SK-N-SH (cell line): Measurements from ENCODE around the gene CTBP1. TPM values are rescaled to one million over a fixed set of nuclear protein-coding genes. Genes with fewer than 3 reads are reported as not detected.

ENCODE experiments used
- CTCF ChIA-PET: fragments of 300-600, 350-600 bp; formaldehyde crosslinking; extraction: SDS; loops from one replicate; lab custom pipeline; 2021; lab: Yijun Ruan, JAX
- POLR2A ChIA-PET: fragments of 350-600 bp; sonication (Branson Sonifier 250); formaldehyde crosslinking; extraction: SDS; loops from one replicate; lab custom pipeline; 2020; ENCODE audit warnings: antibody characterized with exemption, inconsistent platforms; lab: Yijun Ruan, JAX
- DNase-seq: peaks from one replicate; pipeline ENCODE4 v3.0.0; 2012
- H2AFZ ChIP-seq: fragments of 200-600 bp; sonication (generic); 2 replicates; pipeline ENCODE4 v1.8.1; 2016; ENCODE audit warnings: antibody characterized with exemption, mild to moderate bottlenecking, low read depth
- H3F3A ChIP-seq: fragments of 200-600 bp; sonication (generic); replicated peaks from 2 replicates; pipeline ENCODE3; 2016; ENCODE audit warnings: antibody characterized with exemption, mild to moderate bottlenecking; ENCODE audit not compliant: insufficient read depth
- H3K27ac ChIP-seq, 2 experiments: fragments of 200-500 bp in 1 of 2; fragments of 200-600 bp in 1 of 2; sonication (Bioruptor generic) in 1 of 2; sonication (generic), shearing (Covaris generic) in 1 of 2; 2 replicates each; pipeline versions ENCODE4 v1.5.1 to v1.6.1; 2014 to 2016; ENCODE audit warnings: low read depth in 2 of 2, inconsistent platforms in 1 of 2, low read length in 1 of 2, mild to moderate bottlenecking in 1 of 2, mixed read lengths in 1 of 2
- H3K27me3 ChIP-seq: fragments of 200-600 bp; sonication (generic), shearing (Covaris generic); 2 replicates; pipeline ENCODE4 v1.6.1; 2016; ENCODE audit warnings: mixed run types; ENCODE audit not compliant: insufficient read depth
- H3K36me3 ChIP-seq, 2 experiments: fragments of 200-500 bp in 1 of 2; fragments of 200-600 bp in 1 of 2; sonication (Bioruptor generic) in 1 of 2; sonication (generic) in 1 of 2; replicated peaks in 1 of 2; 2 replicates each; pipeline versions ENCODE3 to v1.5.1; 2014 to 2016; ENCODE audit warnings: low read length in 1 of 2, mild to moderate bottlenecking in 1 of 2; ENCODE audit not compliant: insufficient read depth in 2 of 2, control insufficient read depth in 1 of 2
- H3K4me1 ChIP-seq, 2 experiments: fragments of 200-500 bp in 1 of 2; fragments of 200-600 bp in 1 of 2; sonication (Bioruptor generic) in 1 of 2; sonication (generic), shearing (Covaris generic) in 1 of 2; 2 replicates each; pipeline versions ENCODE4 v1.5.1 to v1.6.1; 2014 to 2016; ENCODE audit warnings: low read depth in 1 of 2, low read length in 1 of 2, mixed run types in 1 of 2; ENCODE audit not compliant: insufficient read depth in 2 of 2, control insufficient read depth in 1 of 2
- H3K4me2 ChIP-seq: fragments of 200-600 bp; sonication (generic), shearing (Covaris generic); 2 replicates; pipeline ENCODE4 v1.6.1; 2017; ENCODE audit warnings: mixed run types
- H3K4me3 ChIP-seq, 2 experiments: fragments of 200-500 bp in 1 of 2; fragments of 200-600 bp in 1 of 2; sonication (Bioruptor generic) in 1 of 2; sonication (generic), shearing (Covaris generic) in 1 of 2; 2 replicates each; pipeline versions ENCODE4 v1.5.1 to v1.8.1; 2014 to 2016; ENCODE audit warnings: low read depth in 2 of 2, inconsistent platforms in 1 of 2, low read length in 1 of 2, mild to moderate bottlenecking in 1 of 2, mixed read lengths in 1 of 2, moderate library complexity in 1 of 2
- H3K79me2 ChIP-seq: fragments of 200-600 bp; sonication (generic); 2 replicates; pipeline ENCODE4 v1.8.1; 2017; ENCODE audit warnings: mild to moderate bottlenecking; ENCODE audit not compliant: insufficient read depth
- H3K9ac ChIP-seq: fragments of 200-600 bp; sonication (generic); 2 replicates; pipeline ENCODE4 v1.6.1; 2017; ENCODE audit warnings: mixed run types
- H3K9me2 ChIP-seq: fragments of 200-600 bp; sonication (generic); 2 replicates; pipeline ENCODE4 v1.6.1; 2017; ENCODE audit warnings: mixed run types
- H3K9me3 ChIP-seq: fragments of 200-600 bp; sonication (generic); 2 replicates; pipeline ENCODE4 v1.6.1; 2017; ENCODE audit warnings: mixed run types, mild to moderate bottlenecking, moderate library complexity
- H4K20me1 ChIP-seq: fragments of 200-600 bp; sonication (generic); 2 replicates; pipeline ENCODE4 v1.6.1; 2017; ENCODE audit warnings: mild to moderate bottlenecking, mixed run types; ENCODE audit not compliant: insufficient read depth
- EP300 ChIP-seq, 2 experiments: IDR thresholded peaks; 2 replicates each; pipeline versions ENCODE4 v1.4.0 to v1.6.1; 2012; ENCODE audit warnings: borderline replicate concordance in 1 of 2, low read depth in 1 of 2, low read length in 1 of 2
- FOXJ3 ChIP-seq: sonication (generic); formaldehyde crosslinking; IDR thresholded peaks from 2 replicates; pipeline ENCODE4 v1.5.1; 2020; ENCODE audit warnings: mild to moderate bottlenecking, missing genetic modification reagents
- GABPA ChIP-seq: IDR thresholded peaks from 2 replicates; pipeline ENCODE4 v1.4.0; 2012; ENCODE audit warnings: low read depth, mild to moderate bottlenecking
- IRF3 ChIP-seq: fragments of 150-350 bp; IDR thresholded peaks from 2 replicates; pipeline ENCODE4 v1.6.1; 2016; ENCODE audit warnings: mild to moderate bottlenecking, low read depth, low read length
- JUND ChIP-seq: IDR thresholded peaks from 2 replicates; pipeline ENCODE4 v1.4.0; 2012
- MAX ChIP-seq: IDR thresholded peaks from 2 replicates; pipeline ENCODE4 v1.4.0; 2012; ENCODE audit warnings: low read depth
- MEF2A ChIP-seq: IDR thresholded peaks from 2 replicates; pipeline ENCODE4 v1.4.0; 2012; ENCODE audit warnings: low read depth, borderline replicate concordance
- NRF1 ChIP-seq: IDR thresholded peaks from 2 replicates; pipeline ENCODE4 v1.6.1; 2012; ENCODE audit warnings: low read depth, mild to moderate bottlenecking, low read length
- PBX3 ChIP-seq: IDR thresholded peaks from 2 replicates; pipeline ENCODE4; 2012
- RAD21 ChIP-seq: IDR thresholded peaks from 2 replicates; pipeline ENCODE4 v1.6.1; 2012; ENCODE audit warnings: mild to moderate bottlenecking, low read length
- RCOR1 ChIP-seq: fragments of 150-350 bp; IDR thresholded peaks from 2 replicates; pipeline ENCODE4 v1.6.1; 2017; ENCODE audit warnings: antibody characterized with exemption, low read length
- REST ChIP-seq: IDR thresholded peaks from 2 replicates; pipeline ENCODE4 v1.6.1; 2012; ENCODE audit warnings: mild to moderate bottlenecking, low read depth, low read length, moderate library complexity
- RXRA ChIP-seq: IDR thresholded peaks from 2 replicates; pipeline ENCODE4 v1.4.0; 2012; ENCODE audit warnings: low read depth, mild to moderate bottlenecking, borderline replicate concordance
- SMC3 ChIP-seq: IDR thresholded peaks from 2 replicates; pipeline ENCODE4 v1.6.1; 2012; ENCODE audit warnings: low read depth, low read length, improper control_type of control experiment
- TAF1 ChIP-seq: IDR thresholded peaks from 2 replicates; pipeline ENCODE4 v1.6.1; 2012; ENCODE audit warnings: low read depth, mild to moderate bottlenecking, low read length, moderate library complexity, borderline replicate concordance
- USF1 ChIP-seq: IDR thresholded peaks from 2 replicates; pipeline ENCODE4 v1.4.0; 2012; ENCODE audit warnings: low read depth, borderline replicate concordance
- USF2 ChIP-seq: fragments of 150-350 bp; IDR thresholded peaks from 2 replicates; pipeline ENCODE4 v1.6.1; 2017; ENCODE audit warnings: antibody characterized with exemption, low read length, low read depth, borderline replicate concordance
- WGBS: methylation state at CpG from one replicate; pipeline ENCODE4 v1.1.6; 2017; ENCODE audit warnings: low lambda C conversion rate; 5-methylcytosine and 5-hydroxymethylcytosine counted together
- polyA plus RNA-seq, 3 experiments: library from polyadenylated mRNA; depleted of rRNA; stranded (reverse); fragments of >200 nt; gene quantifications; 2 replicates each; pipeline ENCODE4 v1.2.3, GENCODE V29; 2012

The CTBP1 gene
- polyA plus RNA-seq, 1 of the 3 experiments (the other 2 are of a cell fraction) = 183 TPM

- TF ChIP-seq REST (no peak), NRF1 (no peak), USF1 (no peak)
Measured at GRCh38 chr4:1208266-1208961, 40.5 kb downstream of the CTBP1 start (continued).

GRCh38 chr4:1207603-1208265 is 41.2 kb downstream of the CTBP1 start:
- H3K79me2 ChIP-seq = no peaks in the 10 kb centered on the region
- H3K9me3 ChIP-seq = no peaks in the 10 kb centered on the region
- H3K4me1 ChIP-seq = peaks cover 0 to 54% of the 10 kb centered on the region in 2 experiments; a peak in 1 of 4 replicates
- H3K27me3 ChIP-seq = no peaks in the 10 kb centered on the region
- H3K27ac ChIP-seq = peak overlapping the region in 1 of 2 experiments; percentile 60; a peak in 1 of 4 replicates
- ChIA-PET POLR2A (no interaction called here), CTCF (interaction anchor here (1.0 kb wide), 1 partner anchor 41 kb away, joined by 3 read pairs; no protein-coding TSS in a partner anchor)
- no peaks in the 10 kb centered on the region for H3F3A ChIP-seq
- H3K9ac ChIP-seq = no peak overlapping the region
- TF ChIP-seq IRF3 (no peak), MEF2A (no peak), SMC3 (no peak), JUND (no peak)
- H3K4me3 ChIP-seq = no peak overlapping the region
- peak; percentile 63 for DNase-seq
- H3K9me2 ChIP-seq = no peaks in the 10 kb centered on the region
- no peak overlapping the region for H2AFZ ChIP-seq
- no peaks in the 10 kb centered on the region for H4K20me1 ChIP-seq
- no peak overlapping the region for H3K4me2 ChIP-seq
- H3K36me3 ChIP-seq = peaks cover 0 to 20% of the 10 kb centered on the region in 2 experiments
- 89% methylated on average over 22 of the region's 31 CpGs for WGBS

DNA sequence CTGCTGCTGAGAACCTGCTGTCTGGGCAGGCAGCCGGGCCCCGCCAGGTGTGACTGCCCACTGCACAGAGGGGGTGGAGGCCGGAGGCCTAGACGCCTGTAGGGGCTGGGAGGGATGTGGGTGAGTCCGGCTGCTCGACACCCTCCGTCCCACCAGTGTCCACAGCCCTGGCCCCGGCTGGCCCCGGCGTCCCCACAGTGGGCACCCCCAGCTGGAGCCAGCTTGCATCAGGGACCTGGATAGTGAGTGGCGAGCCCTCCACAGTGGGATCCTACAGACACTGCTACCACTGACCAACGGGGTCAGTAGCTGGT is 41.8 kb downstream of the CTBP1 start:
- Histone ChIP-seq H3F3A (no peaks in the 10 kb centered on the region), H3K79me2 (no peaks in the 10 kb centered on the region), H3K27me3 (no peaks in the 10 kb centered on the region), H3K36me3 (peaks cover 0 to 15% of the 10 kb centered on the region in 2 experiments), H3K4me2 (no peak overlapping the region), H3K9me2 (no peaks in the 10 kb centered on the region), H4K20me1 (no peaks in the 10 kb centered on the region), H3K4me3 (no peak overlapping the region), H3K27ac (no peak overlapping the region; a peak in 1 of 4 replicates), H3K9me3 (no peaks in the 10 kb centered on the region), H3K4me1 (peaks cover 0 to 54% of the 10 kb centered on the region in 2 experiments; a peak in 1 of 4 replicates), H3K9ac (no peak overlapping the region), H2AFZ (no peak overlapping the region)
- 40% methylated on average over 1 of the region's 12 CpGs for WGBS
- ChIA-PET POLR2A (no interaction called here), CTCF (no interaction called here)
- no peak for DNase-seq
- TF ChIP-seq MAX = no peak
- no peak for TF ChIP-seq USF2
- TF ChIP-seq FOXJ3 (CRISPR knock-in tag) = no peak
- TF ChIP-seq RAD21 = no peak
- TF ChIP-seq RCOR1 = no peak
- TF ChIP-seq TAF1 = no peak
- no peak for TF ChIP-seq RXRA
- no peak for TF ChIP-seq EP300 (IDR thresholded peaks at IDR 0.05; ENCODE audit: borderline replicate concordance in 1 of 2, low read depth in 1 of 2, low read length in 1 of 2)
- no peak for TF ChIP-seq PBX3
- no peak for TF ChIP-seq GABPA
- TF ChIP-seq JUND = no peak
